Measurements from ENCODE around the gene RBP4.
A peak's percentile ranks its signal among the peaks of the same experiment; 100 is the strongest.

Gene RBP4

DNA sequence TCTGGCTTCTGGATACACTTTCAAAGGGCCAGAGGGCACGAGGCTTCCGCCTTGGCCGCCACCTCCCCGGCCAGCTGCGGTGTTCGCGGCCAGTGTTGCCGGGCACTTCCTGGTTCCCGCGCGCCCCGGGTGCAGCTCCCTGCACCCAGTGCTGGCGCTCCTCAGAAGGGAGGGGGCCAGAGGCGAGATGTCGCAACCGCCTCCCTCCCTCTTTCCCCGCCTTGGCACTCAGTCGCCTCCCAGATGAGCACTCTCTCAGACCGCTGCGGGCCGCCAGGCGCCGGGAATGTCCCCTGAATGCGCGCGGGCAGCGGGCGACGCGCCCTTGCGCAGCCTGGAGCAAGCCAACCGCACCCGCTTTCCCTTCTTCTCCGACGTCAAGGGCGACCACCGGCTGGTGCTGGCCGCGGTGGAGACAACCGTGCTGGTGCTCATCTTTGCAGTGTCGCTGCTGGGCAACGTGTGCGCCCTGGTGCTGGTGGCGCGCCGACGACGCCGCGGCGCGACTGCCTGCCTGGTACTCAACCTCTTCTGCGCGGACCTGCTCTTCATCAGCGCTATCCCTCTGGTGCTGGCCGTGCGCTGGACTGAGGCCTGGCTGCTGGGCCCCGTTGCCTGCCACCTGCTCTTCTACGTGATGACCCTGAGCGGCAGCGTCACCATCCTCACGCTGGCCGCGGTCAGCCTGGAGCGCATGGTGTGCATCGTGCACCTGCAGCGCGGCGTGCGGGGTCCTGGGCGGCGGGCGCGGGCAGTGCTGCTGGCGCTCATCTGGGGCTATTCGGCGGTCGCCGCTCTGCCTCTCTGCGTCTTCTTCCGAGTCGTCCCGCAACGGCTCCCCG, 34.4 kb downstream of the RBP4 start, which contains the start of gene FFAR4:
TSS of gene FFAR4 (plus strand) at position 231 of the 842 bp plus-strand sequence. CDS start at position 287, 56 bp downstream.
- H3K4me3 ChIP-seq (ENCODE audit: insufficient read length, low read depth), result peak within 1 kb of the TSS; percentile 51
- H3K27me3 ChIP-seq (ENCODE audit: insufficient read depth, insufficient read length), result peaks cover 66% of the 10 kb centered on the region
- no peak for TF ChIP-seq YY1 (IDR thresholded peaks at IDR 0.05; ENCODE audit: insufficient read depth, insufficient read length)
- TF ChIP-seq ZNF274 (IDR thresholded peaks at IDR 0.05; ENCODE audit: low read depth, low read length), result no peak
- TF ChIP-seq SUZ12 (IDR thresholded peaks at IDR 0.05; ENCODE audit: extremely low read depth, insufficient read depth, insufficient read length), result no peak

DNA sequence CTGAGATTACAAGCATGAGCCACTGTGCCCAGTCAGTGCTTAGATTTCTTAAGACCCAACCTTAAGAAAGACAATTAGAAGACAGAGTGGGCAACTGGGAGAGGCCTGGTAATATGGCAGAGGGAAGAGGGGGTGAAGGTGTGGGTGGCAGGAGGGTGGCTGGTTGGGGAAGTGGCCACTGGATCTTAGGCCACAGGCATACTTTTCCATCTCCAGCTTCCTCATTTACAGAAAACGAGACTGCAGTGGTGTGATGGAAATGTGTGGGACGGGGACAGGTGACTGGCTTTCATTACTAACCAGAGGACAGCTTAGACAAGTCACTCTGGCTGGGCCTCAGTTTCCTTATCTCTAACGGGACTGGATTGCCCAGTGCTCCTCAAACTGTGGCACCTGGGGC, 35.6 kb downstream of the RBP4 start:
- H3K36me3 ChIP-seq (ENCODE audit: insufficient read depth, insufficient read length, low read length), result no peaks in the 10 kb centered on the region
- H3K4me3 ChIP-seq (ENCODE audit: insufficient read length, low read depth), result no peak overlapping the region
- H3K9me3 ChIP-seq (ENCODE audit: insufficient read depth, low read length), result no peaks in the 10 kb centered on the region
- H3K4me1 ChIP-seq (ENCODE audit: insufficient read depth, insufficient read length), result peaks cover 2% of the 10 kb centered on the region
- no peak for TF ChIP-seq SUZ12 (IDR thresholded peaks at IDR 0.05; ENCODE audit: extremely low read depth, insufficient read depth, insufficient read length)
- no peak for TF ChIP-seq ZNF274 (IDR thresholded peaks at IDR 0.05; ENCODE audit: low read depth, low read length)
- no peak for TF ChIP-seq YY1 (IDR thresholded peaks at IDR 0.05; ENCODE audit: insufficient read depth, insufficient read length)
- no peak for DNase-seq (ENCODE audit: low read depth, low spot score)
- peaks cover 71% of the 10 kb centered on the region for H3K27me3 ChIP-seq (ENCODE audit: insufficient read depth, insufficient read length)
- no peak overlapping the region for H3K9ac ChIP-seq (ENCODE audit: insufficient read length, low read depth)

More for the DNA sequence above, 34.4 kb downstream of the RBP4 start, which contains the start of gene FFAR4:
- DNase-seq (ENCODE audit: low read depth, low spot score), result no peak
- peak within 1 kb of the TSS; percentile 50 for H3K9ac ChIP-seq (ENCODE audit: insufficient read length, low read depth)
- peaks cover 2% of the 10 kb centered on the region for H3K4me1 ChIP-seq (ENCODE audit: insufficient read depth, insufficient read length)
- H3K9me3 ChIP-seq (ENCODE audit: insufficient read depth, low read length), result no peaks in the 10 kb centered on the region
- H3K36me3 ChIP-seq (ENCODE audit: insufficient read depth, insufficient read length, low read length), result no peaks in the 10 kb centered on the region

DNA sequence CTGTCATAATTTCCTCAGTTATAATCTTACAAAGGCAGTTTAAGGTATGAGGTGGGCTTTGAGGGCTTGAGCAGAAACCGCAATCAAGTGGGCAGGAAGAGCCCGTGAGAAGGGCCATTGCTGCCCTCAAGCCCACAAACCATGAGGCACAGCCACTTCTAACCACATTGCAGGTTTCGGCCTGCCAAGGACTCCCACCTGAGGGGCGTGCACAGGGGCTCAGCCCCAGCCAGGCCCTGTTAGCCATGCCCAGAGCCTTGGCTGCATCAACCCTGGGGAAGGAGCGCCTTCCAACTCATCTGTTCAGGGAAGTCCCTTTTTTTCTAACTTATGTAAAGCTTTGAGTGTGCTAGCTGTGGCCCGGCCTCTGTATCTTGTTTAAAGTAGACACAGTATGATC, 40.5 kb downstream of the RBP4 start:
- Histone ChIP-seq H3K4me3 (ENCODE audit: insufficient read length, low read depth) (no peak overlapping the region), H3K9me3 (ENCODE audit: insufficient read depth, low read length) (no peaks in the 10 kb centered on the region), H3K4me1 (ENCODE audit: insufficient read depth, insufficient read length) (no peaks in the 10 kb centered on the region), H3K27me3 (ENCODE audit: insufficient read depth, insufficient read length) (peaks cover 25% of the 10 kb centered on the region), H3K9ac (ENCODE audit: insufficient read length, low read depth) (no peak overlapping the region), H3K36me3 (ENCODE audit: insufficient read depth, insufficient read length, low read length) (no peaks in the 10 kb centered on the region)
- no peak for DNase-seq (ENCODE audit: low read depth, low spot score)
- TF ChIP-seq SUZ12 (IDR thresholded peaks at IDR 0.05; ENCODE audit: extremely low read depth, insufficient read depth, insufficient read length) (no peak), ZNF274 (IDR thresholded peaks at IDR 0.05; ENCODE audit: low read depth, low read length) (no peak), YY1 (IDR thresholded peaks at IDR 0.05; ENCODE audit: insufficient read depth, insufficient read length) (no peak)

GRCh38 chr10:93559490-93559889, 41.5 kb downstream of the RBP4 start:
- no peak overlapping the region for H3K4me3 ChIP-seq (ENCODE audit: insufficient read length, low read depth)
- no peak for TF ChIP-seq YY1 (IDR thresholded peaks at IDR 0.05; ENCODE audit: insufficient read depth, insufficient read length)
- no peak for TF ChIP-seq ZNF274 (IDR thresholded peaks at IDR 0.05; ENCODE audit: low read depth, low read length)
- no peak for TF ChIP-seq SUZ12 (IDR thresholded peaks at IDR 0.05; ENCODE audit: extremely low read depth, insufficient read depth, insufficient read length)
- no peak for DNase-seq (ENCODE audit: low read depth, low spot score)
- peaks cover 14% of the 10 kb centered on the region for H3K27me3 ChIP-seq (ENCODE audit: insufficient read depth, insufficient read length)
- no peak overlapping the region for H3K9ac ChIP-seq (ENCODE audit: insufficient read length, low read depth)
- H3K9me3 ChIP-seq (ENCODE audit: insufficient read depth, low read length), result no peaks in the 10 kb centered on the region
- no peaks in the 10 kb centered on the region for H3K36me3 ChIP-seq (ENCODE audit: insufficient read depth, insufficient read length, low read length)
- no peaks in the 10 kb centered on the region for H3K4me1 ChIP-seq (ENCODE audit: insufficient read depth, insufficient read length)

DNA sequence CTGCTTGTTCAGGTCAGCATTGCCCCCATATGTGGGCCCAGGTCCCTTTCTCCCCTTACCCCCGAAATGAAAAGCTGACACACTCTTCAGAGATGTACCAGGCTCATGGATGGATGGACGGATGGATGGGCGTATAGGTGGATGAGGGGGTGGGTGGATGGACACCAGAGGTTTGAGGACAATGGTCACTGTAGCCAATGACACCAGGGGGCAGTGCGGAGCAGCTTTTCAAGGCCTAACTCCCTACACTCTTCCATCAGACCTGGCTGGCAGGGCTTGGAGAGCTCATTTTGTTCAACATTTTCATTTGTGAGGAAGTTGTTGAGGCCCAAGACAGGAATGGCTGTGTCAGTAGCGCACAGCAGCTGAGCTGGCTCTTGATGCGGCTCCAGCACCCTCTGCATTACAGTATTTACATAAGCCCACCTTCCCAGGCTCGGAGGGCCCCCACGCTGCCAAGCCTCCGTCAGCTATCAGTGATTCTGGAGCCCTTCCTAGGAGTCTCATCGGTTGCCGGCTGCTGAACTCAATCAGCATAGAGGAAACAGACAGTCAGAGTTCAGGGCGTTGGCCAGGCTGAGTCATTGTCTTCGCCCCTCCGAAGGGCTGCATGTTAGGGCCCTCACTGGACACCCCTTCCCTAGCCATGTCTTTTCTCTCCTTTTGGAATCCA, 46.1 kb downstream of the RBP4 start:
- no peaks in the 10 kb centered on the region for H3K36me3 ChIP-seq (ENCODE audit: insufficient read depth, insufficient read length, low read length)
- peak overlapping the region; percentile 21 for H3K9ac ChIP-seq (ENCODE audit: insufficient read length, low read depth)
- peak; percentile 55 for DNase-seq (ENCODE audit: low read depth, low spot score)
- H3K4me3 ChIP-seq (ENCODE audit: insufficient read length, low read depth), result no peak overlapping the region
- H3K27me3 ChIP-seq (ENCODE audit: insufficient read depth, insufficient read length), result no peaks in the 10 kb centered on the region
- TF ChIP-seq ZNF274 (IDR thresholded peaks at IDR 0.05; ENCODE audit: low read depth, low read length) (no peak), SUZ12 (IDR thresholded peaks at IDR 0.05; ENCODE audit: extremely low read depth, insufficient read depth, insufficient read length) (no peak), YY1 (IDR thresholded peaks at IDR 0.05; ENCODE audit: insufficient read depth, insufficient read length) (no peak)
- H3K4me1 ChIP-seq (ENCODE audit: insufficient read depth, insufficient read length), result no peaks in the 10 kb centered on the region
- H3K9me3 ChIP-seq (ENCODE audit: insufficient read depth, low read length), result no peaks in the 10 kb centered on the region

DNA sequence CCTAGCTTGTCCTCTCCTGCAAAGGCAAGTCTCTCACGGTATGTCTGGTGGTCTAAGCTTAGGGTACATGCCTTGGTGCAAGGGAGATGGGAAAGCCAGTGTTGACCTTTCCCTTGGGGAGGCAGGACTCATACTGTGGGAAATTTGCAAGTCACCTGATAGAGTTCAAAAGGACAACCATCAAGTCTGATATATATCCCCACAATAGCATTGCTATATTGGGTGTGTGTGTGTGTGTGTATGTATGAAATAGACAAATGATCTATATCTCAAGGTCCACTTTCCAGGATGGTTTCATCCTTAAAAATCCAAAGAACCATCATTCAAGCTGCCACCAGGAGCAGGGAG, 46.7 kb downstream of the RBP4 start:
- no peak overlapping the region for H3K9ac ChIP-seq (ENCODE audit: insufficient read length, low read depth)
- no peak for DNase-seq (ENCODE audit: low read depth, low spot score)
- no peaks in the 10 kb centered on the region for H3K36me3 ChIP-seq (ENCODE audit: insufficient read depth, insufficient read length, low read length)
- no peak for TF ChIP-seq ZNF274 (IDR thresholded peaks at IDR 0.05; ENCODE audit: low read depth, low read length)
- TF ChIP-seq SUZ12 (IDR thresholded peaks at IDR 0.05; ENCODE audit: extremely low read depth, insufficient read depth, insufficient read length), result no peak
- no peak for TF ChIP-seq YY1 (IDR thresholded peaks at IDR 0.05; ENCODE audit: insufficient read depth, insufficient read length)
- no peaks in the 10 kb centered on the region for H3K27me3 ChIP-seq (ENCODE audit: insufficient read depth, insufficient read length)
- no peak overlapping the region for H3K4me3 ChIP-seq (ENCODE audit: insufficient read length, low read depth)
- no peaks in the 10 kb centered on the region for H3K9me3 ChIP-seq (ENCODE audit: insufficient read depth, low read length)
- no peaks in the 10 kb centered on the region for H3K4me1 ChIP-seq (ENCODE audit: insufficient read depth, insufficient read length)

Data from NT2/D1 (cell line).